GM12878 (cell line): ENCODE results near the gene KICS2. TPM values are rescaled to one million over a fixed set of nuclear protein-coding genes. Genes with fewer than 3 reads are reported as not detected.

ENCODE experiments used
- ATAC-seq: fragments of 200-7000 bp; cut with Tn5 transposase; 3 replicates; pipeline ENCODE4 v1.9.1; 2020; ENCODE audit warnings: mild to moderate bottlenecking, moderate library complexity
- BruUV-seq: library from RNA; stranded (reverse); fragments of 400-500 nt; replicated peaks from 2 replicates; lab custom pipeline; 2021; lab: Mats Ljungman, UMichigan
- CTCF ChIA-PET: fragments of 300-600 bp; sonication (Branson Sonifier 250); formaldehyde crosslinking; extraction: SDS; loops from one replicate; lab custom pipeline; 2021; ENCODE audit warnings: inconsistent platforms; lab: Yijun Ruan, JAX
- POLR2A ChIA-PET: fragments of 350-600 bp; formaldehyde crosslinking; extraction: SDS; loops from one replicate; lab custom pipeline; 2021; ENCODE audit warnings: inconsistent platforms; lab: Charles Lee
- RAD21 ChIA-PET: fragments of 300-600 bp; sonication (Branson Sonifier 250); formaldehyde crosslinking; loops from one replicate; lab custom pipeline; 2023; ENCODE audit warnings: antibody characterized with exemption; ENCODE audit not compliant: unreplicated experiment; lab: Charles Lee
- SMC1A ChIA-PET: fragments of 300-600 bp; sonication (Branson Sonifier 250); formaldehyde crosslinking; loops from one replicate; lab custom pipeline; 2023; ENCODE audit not compliant: unreplicated experiment, uncharacterized antibody; lab: Charles Lee
- DNase-seq: peaks from one replicate; pipeline ENCODE4 v3.0.0-alpha.2; 2011; ENCODE audit warnings: low read depth, low spot score
- FAIRE-seq: peaks from 3 replicates; lab custom pipeline; 2011; peaks lifted over from hg19 to GRCh38; lab: Jason Lieb, UNC
- H2AFZ ChIP-seq: 2 replicates; pipeline ENCODE4 v1.6.0; 2011; ENCODE audit warnings: low read depth, low read length, control low read depth; ENCODE audit not compliant: control insufficient read depth
- H3K27ac ChIP-seq: 2 replicates; pipeline ENCODE4 v1.5.1; 2011; ENCODE audit warnings: control low read depth; ENCODE audit not compliant: control insufficient read depth, insufficient read depth
- H3K27me3 ChIP-seq, 2 experiments: replicated peaks in 1 of 2; 2 replicates each; pipeline versions ENCODE4 v1.6.0 to v1.6.1; 2011; ENCODE audit warnings: low read length in 1 of 2; ENCODE audit not compliant: control insufficient read depth in 2 of 2, insufficient read depth in 2 of 2
- H3K36me3 ChIP-seq, 2 experiments: 2 replicates each; pipeline ENCODE4 v1.5.1; 2011; ENCODE audit warnings: low read length in 1 of 2; ENCODE audit not compliant: control insufficient read depth in 2 of 2, insufficient read depth in 2 of 2
- H3K4me1 ChIP-seq: 2 replicates; pipeline ENCODE4 v1.6.1; 2011; ENCODE audit warnings: mild to moderate bottlenecking, low read length, moderate library complexity, mixed read lengths; ENCODE audit not compliant: control insufficient read depth, insufficient read depth
- H3K4me2 ChIP-seq: 2 replicates; pipeline ENCODE4 v1.6.0; 2011; ENCODE audit warnings: control low read depth; ENCODE audit not compliant: control insufficient read depth, insufficient read depth
- H3K4me3 ChIP-seq: fragments of 200-600 bp; sonication (generic); 2 replicates; pipeline ENCODE4 v1.5.1; 2016
- H3K79me2 ChIP-seq: 2 replicates; pipeline ENCODE4 v1.6.0; 2011; ENCODE audit warnings: low read length; ENCODE audit not compliant: control insufficient read depth, insufficient read depth
- H3K9ac ChIP-seq: 2 replicates; pipeline ENCODE4 v1.8.0; 2011; ENCODE audit warnings: low read length, control low read depth, mixed read lengths; ENCODE audit not compliant: control insufficient read depth, insufficient read depth
- H3K9me3 ChIP-seq: replicated peaks from 3 replicates; pipeline ENCODE4 v1.5.1; 2011; ENCODE audit warnings: mild to moderate bottlenecking, low read length; ENCODE audit not compliant: control insufficient read depth, insufficient read depth
- H4K20me1 ChIP-seq: 2 replicates; pipeline ENCODE4 v1.6.0; 2011; ENCODE audit not compliant: control insufficient read depth, insufficient read depth
- BACH1 ChIP-seq: fragments of 450-650 bp; IDR thresholded peaks from 2 replicates; pipeline ENCODE4 v1.6.1; 2017; ENCODE audit warnings: mild to moderate bottlenecking, borderline replicate concordance
- CBFB ChIP-seq: IDR thresholded peaks from 2 replicates; pipeline ENCODE4 v1.6.1; 2016; ENCODE audit warnings: antibody characterized with exemption, low read depth
- IKZF1 ChIP-seq: fragments of 450-650 bp; conservative IDR thresholded peaks from 2 replicates; pipeline ENCODE4 v1.6.1; 2017; ENCODE audit warnings: antibody characterized with exemption, mild to moderate bottlenecking
- MEF2B ChIP-seq: fragments of 450-650 bp; IDR thresholded peaks from 2 replicates; pipeline ENCODE4 v1.6.1; 2018; ENCODE audit warnings: mild to moderate bottlenecking, moderate library complexity; ENCODE audit not compliant: partially characterized antibody, poor library complexity, severe bottlenecking
- POLR2A ChIP-seq: IDR thresholded peaks from 2 replicates; pipeline ENCODE4 v1.6.1; 2011; ENCODE audit warnings: low read depth, mild to moderate bottlenecking, low read length
- RB1 ChIP-seq: fragments of 450-650 bp; formaldehyde crosslinking; IDR thresholded peaks from 2 replicates; pipeline ENCODE4 v1.6.1; 2017; ENCODE audit warnings: mild to moderate bottlenecking, borderline replicate concordance
- RFX5 ChIP-seq: IDR thresholded peaks from 2 replicates; pipeline ENCODE4 v1.6.1; 2011; ENCODE audit warnings: low read depth, low read length, improper control_type of control experiment
- TARDBP ChIP-seq: IDR thresholded peaks from 2 replicates; pipeline ENCODE4 v1.6.1; 2016; ENCODE audit warnings: borderline replicate concordance
- WGBS: methylation state at CpG from one replicate; pipeline ENCODE4 v1.1.6; 2016; ENCODE audit warnings: low lambda C conversion rate; ENCODE audit not compliant: insufficient replicate concordance, insufficient coverage; ENCODE audit errors: missing lambda C conversion rate; 5-methylcytosine and 5-hydroxymethylcytosine counted together
- in situ Hi-C: fragments of 300-500 bp; cut with MboI; formaldehyde crosslinking; loops from 9 replicates; pipeline ENCODE4 v1.14.3; 2018; ENCODE audit warnings: mixed read lengths
- intact Hi-C: fragments of 100-400 bp; cut with micrococcal nuclease; formaldehyde crosslinking; loops from one replicate; pipeline ENCODE4 v1.14.2; 2022; ENCODE audit not compliant: unreplicated experiment
- polyA plus RNA-seq, 11 experiments: library from polyadenylated mRNA; depleted of rRNA in 4 of 11; unstranded in 6 of 11; stranded (reverse) in 5 of 11; fragments of >200 nt; fragmentation: Nextera tagmentation in 4 of 11; fragmentation: Illumina TruSeq in 1 of 11; extraction: Ambion mirVana in 4 of 11; extraction: Trizol in 1 of 11; gene quantifications; 1 replicate in 1 of 11; 2 replicates in 10 of 11; pipeline versions ENCODE4 v1.2.1 to v1.2.3, GENCODE V29; 2011 to 2016; ENCODE audit warnings: inconsistent platforms in 2 of 11, missing spikeins in 2 of 11, low read depth in 1 of 11
- total RNA-seq, 4 experiments: library from RNA; depleted of rRNA in 3 of 4; stranded (reverse); fragments of >200 nt in 3 of 4; fragmentation: Illumina TruSeq in 1 of 4; extraction: Trizol in 1 of 4; gene quantifications; 2 replicates each; pipeline versions ENCODE4 v1.2.1 to v1.2.3, GENCODE V29; 2013 to 2021
- TF ChIP-seq, protein P1 (sequence below): IDR thresholded peaks from 2 replicates; pipeline ENCODE4 v1.6.1; 2011; ENCODE audit warnings: borderline replicate concordance, low read depth, mild to moderate bottlenecking, moderate library complexity, low read length; ENCODE audit not compliant: insufficient read depth, poor library complexity, severe bottlenecking
- TF ChIP-seq, protein P2 (sequence below): IDR thresholded peaks from 2 replicates; pipeline ENCODE4 v1.6.1; 2011; ENCODE audit warnings: mild to moderate bottlenecking, low read depth, low read length, moderate library complexity; ENCODE audit not compliant: insufficient replicate concordance
- TF ChIP-seq, protein P3 (sequence below): fragments of 450-650 bp; IDR thresholded peaks from 2 replicates; pipeline ENCODE4 v1.6.1; 2017; ENCODE audit warnings: low read depth, mild to moderate bottlenecking, moderate library complexity

KICS2 gene
- total and polyA plus RNA-seq, 10 of the 15 experiments (the other 5 are each of a cell fraction or from before 2014, with no cell fraction given): 3.9 to 13.1 (median 9.5) TPM

GRCh38 chr12:64252681-64253080 lies 30.6 kb upstream of the KICS2 start:
- no TSS peak for BruUV-seq
- H3K9me3 ChIP-seq: no peaks in the 10 kb centered on the region
- CTCF ChIA-PET: no interaction called here
- no peaks in the 10 kb centered on the region for H3K79me2 ChIP-seq
- in situ Hi-C loops (loop anchor here (5.0 to 25.0 kb wide), 3 partner anchors 410 to 1140 kb away; partner anchors contain the start of gene SRGAP1), intact Hi-C loops (loop anchor here (10.0 kb wide), 1 partner anchor 838 kb away; no protein-coding TSS in a partner anchor)
- H3K36me3 ChIP-seq: no peaks in the 10 kb centered on the region
- H3K27ac ChIP-seq: no peak overlapping the region
- no peak overlapping the region for H3K9ac ChIP-seq
- H3K4me2 ChIP-seq: no peak overlapping the region
- SMC1A ChIA-PET: no interaction called here
- TF ChIP-seq, protein P1, sequence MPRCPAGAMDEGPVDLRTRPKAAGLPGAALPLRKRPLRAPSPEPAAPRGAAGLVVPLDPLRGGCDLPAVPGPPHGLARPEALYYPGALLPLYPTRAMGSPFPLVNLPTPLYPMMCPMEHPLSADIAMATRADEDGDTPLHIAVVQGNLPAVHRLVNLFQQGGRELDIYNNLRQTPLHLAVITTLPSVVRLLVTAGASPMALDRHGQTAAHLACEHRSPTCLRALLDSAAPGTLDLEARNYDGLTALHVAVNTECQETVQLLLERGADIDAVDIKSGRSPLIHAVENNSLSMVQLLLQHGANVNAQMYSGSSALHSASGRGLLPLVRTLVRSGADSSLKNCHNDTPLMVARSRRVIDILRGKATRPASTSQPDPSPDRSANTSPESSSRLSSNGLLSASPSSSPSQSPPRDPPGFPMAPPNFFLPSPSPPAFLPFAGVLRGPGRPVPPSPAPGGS: no peak
- no peak for TF ChIP-seq CBFB
- H3K27me3 ChIP-seq: no peaks in the 10 kb centered on the region
- RAD21 ChIA-PET: interaction anchor here (1.3 kb wide), 1 partner anchor 408 kb away, joined by 3 read pairs; the partner anchor contains the start of gene SRGAP1
- H2AFZ ChIP-seq: no peak overlapping the region
- no peak for DNase-seq
- FAIRE-seq: no peak
- no peak for ATAC-seq
- no peak overlapping the region for H3K4me3 ChIP-seq
- 29% methylated on average over 3 of the region's 3 CpGs for WGBS
- no peaks in the 10 kb centered on the region for H4K20me1 ChIP-seq
- POLR2A ChIA-PET: no interaction called here
- H3K4me1 ChIP-seq: no peaks in the 10 kb centered on the region

GRCh38 chr12:64243809-64244208 lies 21.7 kb upstream of the KICS2 start:
- DNase-seq (no peak), FAIRE-seq (no peak), ATAC-seq (no peak)
- no peak overlapping the region for H3K4me2 ChIP-seq
- H3K4me1 ChIP-seq: no peaks in the 10 kb centered on the region
- H3K9ac ChIP-seq: no peak overlapping the region
- POLR2A ChIA-PET: interaction anchor here (1.2 kb wide), 1 partner anchor 28 kb away, joined by 4 read pairs; no protein-coding TSS in a partner anchor
- SMC1A ChIA-PET: interaction anchor here (0.6 to 2.1 kb wide), 2 partner anchors 11 to 16 kb away, joined by 3 to 6 read pairs; no protein-coding TSS in a partner anchor
- H3K79me2 ChIP-seq: no peaks in the 10 kb centered on the region
- H3K9me3 ChIP-seq: no peaks in the 10 kb centered on the region
- intact Hi-C loops (no loop called here), in situ Hi-C loops (no loop called here)
- RAD21 ChIA-PET: no interaction called here
- CTCF ChIA-PET: interaction anchor here (0.6 to 1.6 kb wide), 3 partner anchors 220 to 417 kb away, joined by 3 to 5 read pairs (median 5); partner anchors contain the start of gene SRGAP1
- WGBS: 46% methylated on average over 4 of the region's 4 CpGs
- no peak for TF ChIP-seq BACH1
- no peak for TF ChIP-seq MEF2B
- no peak for TF ChIP-seq RFX5
- TF ChIP-seq, protein P2, sequence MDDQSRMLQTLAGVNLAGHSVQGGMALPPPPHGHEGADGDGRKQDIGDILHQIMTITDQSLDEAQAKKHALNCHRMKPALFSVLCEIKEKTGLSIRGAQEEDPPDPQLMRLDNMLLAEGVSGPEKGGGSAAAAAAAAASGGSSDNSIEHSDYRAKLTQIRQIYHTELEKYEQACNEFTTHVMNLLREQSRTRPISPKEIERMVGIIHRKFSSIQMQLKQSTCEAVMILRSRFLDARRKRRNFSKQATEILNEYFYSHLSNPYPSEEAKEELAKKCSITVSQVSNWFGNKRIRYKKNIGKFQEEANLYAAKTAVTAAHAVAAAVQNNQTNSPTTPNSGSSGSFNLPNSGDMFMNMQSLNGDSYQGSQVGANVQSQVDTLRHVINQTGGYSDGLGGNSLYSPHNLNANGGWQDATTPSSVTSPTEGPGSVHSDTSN: no peak
- no peak for TF ChIP-seq POLR2A
- TF ChIP-seq TARDBP: no peak
- no peak for TF ChIP-seq IKZF1
- no peak for TF ChIP-seq RB1
- TF ChIP-seq, protein P3, sequence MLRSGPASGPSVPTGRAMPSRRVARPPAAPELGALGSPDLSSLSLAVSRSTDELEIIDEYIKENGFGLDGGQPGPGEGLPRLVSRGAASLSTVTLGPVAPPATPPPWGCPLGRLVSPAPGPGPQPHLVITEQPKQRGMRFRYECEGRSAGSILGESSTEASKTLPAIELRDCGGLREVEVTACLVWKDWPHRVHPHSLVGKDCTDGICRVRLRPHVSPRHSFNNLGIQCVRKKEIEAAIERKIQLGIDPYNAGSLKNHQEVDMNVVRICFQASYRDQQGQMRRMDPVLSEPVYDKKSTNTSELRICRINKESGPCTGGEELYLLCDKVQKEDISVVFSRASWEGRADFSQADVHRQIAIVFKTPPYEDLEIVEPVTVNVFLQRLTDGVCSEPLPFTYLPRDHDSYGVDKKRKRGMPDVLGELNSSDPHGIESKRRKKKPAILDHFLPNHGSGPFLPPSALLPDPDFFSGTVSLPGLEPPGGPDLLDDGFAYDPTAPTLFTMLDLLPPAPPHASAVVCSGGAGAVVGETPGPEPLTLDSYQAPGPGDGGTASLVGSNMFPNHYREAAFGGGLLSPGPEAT: no peak
- H4K20me1 ChIP-seq: no peaks in the 10 kb centered on the region
- no peaks in the 10 kb centered on the region for H3K27me3 ChIP-seq
- BruUV-seq: no TSS peak
- H3K36me3 ChIP-seq: no peaks in the 10 kb centered on the region
- H3K4me3 ChIP-seq: no peak overlapping the region
- H3K27ac ChIP-seq: no peak overlapping the region
- no peak overlapping the region for H2AFZ ChIP-seq
